Esophagus mucosa (tissue), 1 donor: ENCODE data around the gene NR1H4. TPM values are rescaled to one million over a fixed set of nuclear protein-coding genes. Genes with fewer than 3 reads are reported as not detected.
"Not testable (repeated sequence)": the region's sequence is repeated elsewhere in the genome, so short reads cannot be mapped to it uniquely, and the experiment has no call there.

Experiments used
- ATAC-seq: fragments of 200-7000 bp; cut with Tn5 transposase; one replicate; pipeline ENCODE4 v1.9.1; 2020
- total RNA-seq: library from RNA; stranded (reverse); gene quantifications from one replicate; pipeline ENCODE4 v1.2.4, GENCODE V29; 2023
- donor health status: DM: yes; HTN: yes; CAD: no.

The NR1H4 gene
- total RNA-seq, 1 donor from 2014 or later = not detected

GRCh38 chr12:100473050-100473715 lies 483 bp upstream of the NR1H4 start:
- ATAC-seq = no peak

DNA sequence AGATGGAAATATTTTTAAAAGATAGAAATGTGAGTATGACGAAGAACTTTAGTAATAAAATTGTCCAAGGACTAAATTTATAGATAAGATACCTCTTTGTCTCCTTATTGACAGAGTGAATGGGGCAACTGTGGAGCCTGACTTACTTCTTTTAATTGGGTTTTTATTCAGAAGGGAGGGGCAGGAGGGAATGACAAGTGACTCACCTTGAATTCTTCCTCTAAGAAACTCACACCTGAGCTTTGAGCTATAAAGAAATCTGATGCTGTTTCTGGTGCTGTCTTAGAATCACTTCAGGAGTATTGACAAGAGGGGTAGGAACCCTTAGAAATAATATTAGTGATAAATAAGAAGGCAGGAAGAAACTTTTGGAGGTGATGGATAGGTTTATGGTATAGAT lies 951 bp downstream of the NR1H4 start:
- no peak for ATAC-seq

DNA sequence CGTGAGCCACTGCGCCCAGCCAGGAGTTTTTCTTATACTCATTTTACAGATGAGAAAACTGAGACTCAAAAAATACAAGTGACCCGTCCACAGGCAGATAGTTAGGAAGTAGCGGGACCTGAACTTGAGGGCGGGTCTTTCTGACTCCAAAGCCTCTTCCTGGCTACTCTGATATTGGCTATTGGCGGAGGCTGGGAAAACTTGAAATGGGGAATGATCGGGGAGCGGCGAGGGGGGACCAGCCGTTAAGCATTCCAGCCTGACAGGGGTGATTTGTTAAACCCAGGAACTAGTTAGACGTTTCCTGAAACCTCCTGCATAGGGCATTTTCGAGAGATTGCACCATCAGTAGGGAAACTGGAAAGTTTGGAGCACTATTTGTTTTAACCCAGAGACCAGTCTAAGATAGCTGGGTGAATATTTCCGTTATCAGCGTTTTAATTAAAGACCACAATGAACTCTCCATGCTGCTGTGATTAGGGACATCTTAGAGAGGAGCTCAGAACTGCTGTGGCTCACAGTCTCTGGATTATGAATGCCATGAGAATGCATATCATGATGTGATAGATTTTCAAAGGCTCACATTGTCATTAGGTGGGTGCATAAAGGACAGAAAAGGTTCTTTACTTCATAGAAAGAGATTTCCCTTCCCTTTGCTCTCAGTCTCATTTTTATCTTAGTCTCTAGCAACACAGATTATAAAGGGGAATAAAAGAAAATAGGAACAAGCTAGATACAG lies 2.5 kb downstream of the NR1H4 start:
- ATAC-seq = no peak

DNA sequence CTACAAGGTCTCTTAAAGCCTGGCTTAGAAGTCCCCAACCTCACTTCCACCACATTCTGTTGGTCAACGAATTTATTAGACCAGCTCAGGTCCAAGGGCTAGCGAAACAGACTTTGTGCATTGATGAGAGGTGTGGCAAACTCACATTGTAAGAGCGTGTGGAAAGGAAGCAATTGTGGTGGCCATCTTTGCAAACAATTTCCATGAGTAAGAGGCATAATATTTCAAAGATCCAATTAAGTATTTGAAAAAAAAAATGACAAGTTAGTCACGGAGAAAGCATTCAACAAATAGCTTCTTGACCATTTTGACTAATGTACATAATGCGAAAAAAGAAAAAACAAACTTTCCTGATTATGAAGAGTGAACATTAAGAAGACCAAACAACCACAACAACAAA lies 7.4 kb downstream of the NR1H4 start:
- ATAC-seq = no peak

- no peak for ATAC-seq
These were observed 10.7 kb downstream of the NR1H4 start for GRCh38 chr12:100484183-100484886.

DNA sequence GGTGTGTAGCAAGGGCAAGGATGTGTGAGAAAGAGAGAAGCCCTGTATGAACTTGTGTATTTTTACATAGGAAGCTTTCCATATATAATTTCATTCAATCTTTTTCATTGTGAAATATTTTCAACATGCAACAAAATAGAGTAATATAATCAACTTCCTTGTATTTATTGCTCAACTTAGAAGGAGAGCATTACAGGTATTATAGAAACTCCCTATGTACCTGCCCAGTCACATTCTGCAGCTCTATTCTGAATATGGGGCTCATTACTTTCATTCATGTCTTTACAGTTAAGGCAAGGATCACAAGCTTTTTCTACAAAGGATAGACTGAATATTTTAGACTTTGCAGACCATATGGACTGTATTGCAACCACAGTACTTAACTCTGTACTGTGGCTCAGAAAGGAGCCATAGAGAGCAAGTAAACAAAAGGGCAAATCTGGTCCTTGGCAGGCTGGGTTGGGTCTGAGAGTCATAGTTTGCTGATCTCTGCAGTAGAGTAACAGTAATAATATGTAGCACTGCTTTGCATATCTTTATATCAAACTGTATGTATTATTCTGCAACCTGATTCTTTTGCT lies 11.3 kb downstream of the NR1H4 start:
- no peak for ATAC-seq

DNA sequence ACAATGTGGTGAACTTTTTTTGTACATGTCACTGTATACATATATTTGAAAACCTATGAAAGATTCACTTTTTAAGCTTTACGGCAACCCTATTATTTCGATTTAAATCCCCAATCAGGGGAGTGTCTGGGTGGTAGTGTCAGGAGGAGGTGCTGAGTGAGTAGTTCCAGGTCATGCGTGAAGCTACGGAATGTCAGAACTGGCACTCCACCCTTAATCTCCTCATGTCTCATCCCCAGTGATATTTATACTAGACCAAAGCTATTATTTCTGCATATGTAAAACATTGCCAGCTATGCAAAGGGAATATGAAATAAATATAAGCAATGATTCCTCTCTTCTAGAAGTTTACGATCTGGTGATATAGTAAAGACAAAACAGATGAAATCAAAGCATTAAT lies 12.3 kb downstream of the NR1H4 start:
- no peak for ATAC-seq

GRCh38 chr12:100489251-100489820 lies 15.7 kb downstream of the NR1H4 start:
- ATAC-seq = no peak

DNA sequence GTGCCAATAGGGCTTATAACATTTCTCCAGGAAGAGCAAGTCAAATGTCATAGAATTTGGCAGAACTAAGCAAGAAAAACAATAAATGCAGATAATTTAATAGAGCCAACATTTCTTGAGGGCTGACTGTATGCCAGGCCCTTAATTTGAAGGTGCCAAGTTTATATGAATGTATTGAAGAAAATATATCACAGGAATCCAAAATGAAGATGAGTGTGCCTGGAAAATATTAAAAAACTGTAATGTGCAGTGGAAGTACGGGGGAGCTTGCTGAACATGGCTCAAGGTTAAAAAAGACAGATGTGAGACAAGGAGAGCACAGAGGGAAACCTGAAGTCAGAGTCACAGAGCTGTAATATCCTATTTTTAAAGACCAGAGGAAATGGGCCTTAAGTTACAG lies 16.4 kb downstream of the NR1H4 start:
- ATAC-seq = no peak

- no peak for ATAC-seq
These were observed 17.4 kb downstream of the NR1H4 start for GRCh38 chr12:100491104-100491503.

DNA sequence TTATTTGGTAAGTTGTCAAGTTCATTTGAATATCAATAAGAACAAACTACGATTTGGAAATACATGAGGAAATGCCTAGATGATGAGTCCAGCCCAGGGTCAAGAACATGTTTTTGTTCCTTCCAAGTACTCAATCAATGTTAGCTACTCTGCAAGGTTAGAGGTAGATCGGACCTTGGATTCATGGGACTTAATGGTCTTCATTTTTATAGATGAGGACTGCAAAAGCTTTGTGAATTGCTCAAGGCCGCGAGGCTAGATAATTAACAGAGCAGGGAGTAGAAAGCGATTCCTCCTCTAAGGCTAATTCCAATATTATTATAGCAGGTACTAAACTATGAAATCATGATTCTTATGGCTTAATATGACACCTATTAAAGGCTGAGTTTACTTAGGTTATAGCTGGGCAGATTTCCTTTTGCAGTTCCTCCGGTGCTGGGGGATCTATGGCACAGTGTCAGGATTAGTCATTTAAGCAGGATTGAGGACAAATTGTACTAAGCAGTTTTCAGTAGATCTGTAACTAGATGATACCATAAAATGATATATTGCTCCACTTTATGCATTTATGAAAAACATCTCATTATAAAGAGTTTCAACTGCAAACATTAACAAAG lies 19.8 kb downstream of the NR1H4 start:
- ATAC-seq = no peak

DNA sequence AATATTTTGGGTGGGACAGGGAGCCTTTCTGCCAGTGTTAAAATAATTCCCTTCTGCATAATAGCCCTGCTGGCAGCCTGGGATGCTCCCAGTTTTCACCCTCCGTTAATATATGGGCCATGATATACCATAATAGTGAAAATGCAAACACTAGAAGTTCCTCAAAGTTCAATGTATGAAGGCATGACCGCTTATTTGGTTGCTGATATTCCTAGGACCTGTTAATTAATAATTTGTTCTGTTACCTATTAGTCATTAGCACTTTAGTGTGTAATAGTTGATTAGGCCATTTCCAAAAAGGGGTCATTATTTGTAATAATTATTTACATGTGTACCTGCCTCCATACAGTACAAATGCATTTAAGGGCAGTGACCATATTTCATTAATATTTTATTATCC lies 20.4 kb downstream of the NR1H4 start:
- no peak for ATAC-seq

GRCh38 chr12:100494538-100494937 lies 20.9 kb downstream of the NR1H4 start:
- ATAC-seq = no peak

DNA sequence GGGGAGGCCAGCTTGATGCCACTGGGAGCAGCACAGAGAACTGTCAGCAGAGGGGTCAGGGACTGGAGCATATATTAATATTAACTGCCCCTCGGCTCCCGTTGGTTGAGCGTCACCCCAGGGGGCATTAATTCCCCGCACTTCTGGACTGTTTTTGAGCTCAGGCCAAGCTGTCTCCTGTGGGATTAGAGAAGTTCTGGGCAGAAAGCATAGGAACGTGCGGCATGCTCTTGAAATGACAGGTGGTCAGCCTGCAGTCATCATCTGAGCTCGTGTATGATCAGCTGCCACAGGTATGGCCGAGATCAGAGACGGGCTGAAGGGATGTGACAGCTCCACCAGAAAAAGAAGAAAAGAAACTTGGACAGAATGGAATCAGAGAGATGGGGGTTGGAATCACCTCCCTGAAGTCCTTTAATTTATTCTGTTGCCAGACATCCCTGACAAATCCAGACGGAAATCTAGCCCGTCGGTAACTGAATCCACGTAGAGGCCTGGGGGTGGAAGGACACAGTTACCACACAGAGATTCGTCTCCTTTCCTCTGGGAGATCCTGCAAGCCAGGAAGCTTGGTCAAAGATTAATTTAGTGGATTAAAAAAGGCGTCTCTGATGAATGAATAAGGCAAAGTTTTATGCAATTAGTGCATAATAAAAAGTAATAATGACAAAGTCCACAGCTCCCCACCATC lies 23.6 kb downstream of the NR1H4 start:
- ATAC-seq = no peak

DNA sequence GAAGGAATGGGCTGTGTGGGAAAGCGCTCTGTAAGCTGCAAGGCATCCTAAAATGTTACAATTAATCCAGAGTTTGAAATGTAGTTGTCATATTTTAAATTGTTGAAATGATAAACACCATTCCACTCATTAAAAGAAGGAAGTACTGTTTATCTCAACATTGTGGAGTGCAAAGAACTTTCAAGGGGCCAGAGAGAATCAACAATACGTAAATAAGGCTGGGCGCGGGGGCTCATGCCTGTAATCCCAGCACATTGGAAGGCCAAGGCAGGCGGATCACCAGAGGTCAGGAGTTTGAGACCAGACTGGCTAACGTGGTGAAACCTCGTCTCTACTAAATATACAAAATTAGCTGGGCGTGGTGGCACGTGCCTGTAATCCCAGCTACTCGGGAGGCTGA lies 24.5 kb downstream of the NR1H4 start:
- no peak for ATAC-seq

DNA sequence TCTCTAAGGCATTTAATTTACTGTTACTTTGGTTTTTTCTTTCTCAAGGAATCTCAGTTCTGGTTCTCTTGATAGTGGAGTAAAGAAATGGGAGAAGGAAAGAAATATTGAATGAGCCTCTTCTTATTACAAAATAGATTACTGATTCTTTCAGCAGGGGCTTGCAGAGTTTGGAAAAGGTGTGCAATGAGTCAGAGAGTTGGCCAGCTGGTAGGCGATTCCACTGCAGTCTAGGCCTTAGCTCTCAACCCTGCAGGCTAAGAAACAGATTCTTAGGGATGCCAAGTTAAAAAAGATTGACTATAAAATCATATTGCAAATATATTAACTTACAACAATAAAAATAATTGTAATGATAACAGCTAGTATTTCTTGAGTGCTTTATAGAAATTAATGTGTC lies 25.8 kb downstream of the NR1H4 start:
- ATAC-seq = no peak

- not testable (repeated sequence) for ATAC-seq
These were observed 29.1 kb downstream of the NR1H4 start for GRCh38 chr12:100502718-100503117.

DNA sequence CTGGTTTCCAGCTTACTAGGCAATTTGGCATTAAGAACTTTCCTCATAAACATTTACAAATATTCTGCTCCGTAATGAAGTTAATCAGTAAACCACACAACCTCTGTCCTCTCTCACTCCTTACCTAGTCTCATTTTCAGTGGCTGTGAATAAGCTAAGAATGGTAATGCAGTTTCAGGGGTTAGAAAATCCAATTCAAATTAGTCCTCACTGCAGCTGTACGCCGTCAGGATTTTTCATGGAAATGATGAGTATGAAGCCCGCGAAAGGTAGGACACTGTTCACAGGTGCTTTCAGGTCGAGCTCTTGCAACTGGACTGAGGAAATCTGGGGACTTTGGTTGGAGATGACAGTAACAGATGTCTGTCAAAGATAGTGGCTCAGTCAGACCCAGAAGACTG lies 29.6 kb downstream of the NR1H4 start:
- ATAC-seq = no peak

GRCh38 chr12:100504804-100505203 lies 31.1 kb downstream of the NR1H4 start:
- ATAC-seq = no peak

DNA sequence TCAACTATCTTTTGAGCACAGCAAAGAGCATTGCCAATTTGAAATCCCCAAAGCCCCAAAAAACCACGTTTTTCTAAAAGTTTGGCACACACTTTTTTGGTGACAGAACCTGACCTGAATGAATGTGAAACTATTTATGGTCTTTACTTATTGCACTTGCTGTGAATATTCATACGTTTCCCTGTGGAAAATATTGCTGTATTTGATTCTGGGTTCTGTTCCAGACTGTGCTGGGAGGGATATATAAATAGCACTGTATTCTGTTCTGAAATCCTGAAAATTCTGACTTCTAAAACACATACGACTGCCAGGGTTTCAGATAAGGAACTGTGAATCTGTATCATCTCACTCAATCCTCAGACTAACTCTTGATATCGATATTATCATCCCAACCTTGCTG lies 35.1 kb downstream of the NR1H4 start:
- ATAC-seq = no peak

DNA sequence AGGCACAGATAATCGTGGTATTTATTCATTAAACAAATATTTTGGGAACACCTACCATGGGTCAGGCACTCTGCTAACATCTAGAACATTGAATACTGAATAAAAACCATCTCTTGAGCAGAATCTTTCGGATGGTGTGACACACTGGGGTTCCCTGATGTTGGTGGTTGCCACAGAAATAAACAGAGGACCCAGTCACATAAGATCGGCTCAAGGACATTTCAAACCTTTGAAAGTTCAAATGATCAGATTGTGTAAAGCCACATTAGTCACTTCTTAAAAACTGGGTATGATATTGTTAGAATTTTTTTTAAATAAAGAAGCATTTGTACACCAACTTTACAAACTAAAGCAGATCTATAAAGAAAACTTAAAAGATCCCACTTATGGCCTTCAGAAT lies 39.0 kb downstream of the NR1H4 start:
- ATAC-seq = no peak

DNA sequence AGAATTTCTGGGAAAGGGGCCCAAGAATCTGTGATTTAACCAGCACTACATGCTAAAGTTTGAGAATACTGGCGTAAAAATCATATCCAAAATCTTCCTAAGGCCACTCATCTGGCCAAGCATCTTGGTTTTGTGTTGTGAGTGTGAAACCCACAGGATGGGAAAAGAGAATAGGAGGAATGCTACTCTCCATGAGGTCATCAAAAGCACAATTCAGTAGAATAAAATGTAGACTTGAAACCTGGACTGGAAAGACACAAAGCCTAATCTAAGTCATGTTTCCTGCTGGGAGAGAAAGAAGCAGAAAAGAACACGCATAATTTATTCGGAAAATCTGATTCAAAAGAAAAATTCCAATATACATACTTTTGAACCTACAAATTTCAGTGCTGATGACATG lies 42.3 kb downstream of the NR1H4 start:
- ATAC-seq = no peak
